Heart left ventricle (tissue), 13 donors: ENCODE results near the gene ALG9.

ENCODE experiments used
- CTCF ChIP-seq, 12 donors: fragments of 200-600 bp; sonication (generic) in 4 of 12; IDR thresholded peaks; one replicate each; pipeline versions ENCODE4 v1.5.0 to v1.8.0; 2018 to 2022; ENCODE audit warnings: antibody characterized with exemption in 12 of 12, mild to moderate bottlenecking in 5 of 12
- POLR2A ChIP-seq, 2 donors: fragments of 450-650 bp; IDR thresholded peaks; one replicate each; pipeline ENCODE4 v1.6.1; 2017; ENCODE audit warnings: antibody characterized with exemption in 2 of 2, mild to moderate bottlenecking in 2 of 2, moderate library complexity in 2 of 2
- donor health status: ischemic (EF 13 %, LVEDD 7.1; RV severe dilation, severe dysfunction).
- donor health status: DM: no; HTN: yes; CAD: no.
- donor health status: DM: no; HTN: no; CAD: no.
- donor health status: ischemic (EF 25% LVEDD 6.9; RV normal size, moderate dysfunction).
- donor health status: ischemic (EF 25% LVEDD 5.7; RV mildly dilated, moderate dysfunction).
- donor health status: ischemic (EF 35%, LVEDD 5.7; RV mildly dilated, moderate dysfunction).
- donor health status: nonischemic (EF 11% LVEDD 7.7; RV severe dilation, severe dysfunction).
- donor health status: DM: yes; HTN: yes; CAD: no.
- donor health status: PGD.
- donor health status: ischemic (EF 29% LVEDD 5.4; RV normal size, mild dysfunction).
- donor health status: nonischemic (EF 23%, LVEDD 6.1; RV moderate dilation, normal function).

- TF ChIP-seq CTCF (IDR thresholded peaks at IDR 0.05) (no peak), POLR2A (IDR thresholded peaks at IDR 0.05) (no peak)
These were observed 14.7 kb upstream of the ALG9 start for GRCh38 chr11:111886032-111886431.
